GM13977 (cell line): Measurements from ENCODE around the gene C10orf90.

Source experiments
- DNase-seq: peaks from one replicate; pipeline ENCODE4 v3.0.0; 2012; ENCODE audit warnings: low spot score
- in situ Hi-C: fragments of 300-500 bp; cut with MboI; formaldehyde crosslinking; loops from one replicate; pipeline ENCODE4 v1.12.0; 2022; ENCODE audit warnings: low sequenced_read_pairs, low pct_unique_long_range_greater_than_20kb, mixed read lengths, inconsistent platforms; ENCODE audit not compliant: unreplicated experiment
- TF ChIP-seq, protein P1 (sequence below): IDR thresholded peaks from 2 replicates; pipeline ENCODE4 v1.5.1; 2012; ENCODE audit warnings: mild to moderate bottlenecking, control low read depth; ENCODE audit not compliant: insufficient read depth; ENCODE audit errors: extremely low read depth, missing control alignments

The C10orf90 gene

DNA sequence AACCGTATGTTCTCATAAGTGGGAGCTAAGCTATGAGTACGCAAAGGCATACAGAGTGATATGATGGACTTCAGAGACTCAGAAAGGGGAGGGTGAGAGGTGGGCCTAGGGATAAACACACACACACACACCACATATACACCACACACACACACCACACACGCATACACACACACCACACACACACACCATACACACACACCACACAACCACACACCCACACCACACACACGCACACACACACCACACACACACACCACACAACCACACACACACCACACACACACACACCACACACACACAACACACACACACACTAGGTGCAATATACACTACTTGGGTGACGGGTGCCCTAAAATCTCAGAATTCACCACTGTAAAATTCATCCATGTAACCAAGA, 168.7 kb downstream of the C10orf90 start:
- in situ Hi-C loops, result no loop called here
- no peak for DNase-seq
- TF ChIP-seq, protein P1, sequence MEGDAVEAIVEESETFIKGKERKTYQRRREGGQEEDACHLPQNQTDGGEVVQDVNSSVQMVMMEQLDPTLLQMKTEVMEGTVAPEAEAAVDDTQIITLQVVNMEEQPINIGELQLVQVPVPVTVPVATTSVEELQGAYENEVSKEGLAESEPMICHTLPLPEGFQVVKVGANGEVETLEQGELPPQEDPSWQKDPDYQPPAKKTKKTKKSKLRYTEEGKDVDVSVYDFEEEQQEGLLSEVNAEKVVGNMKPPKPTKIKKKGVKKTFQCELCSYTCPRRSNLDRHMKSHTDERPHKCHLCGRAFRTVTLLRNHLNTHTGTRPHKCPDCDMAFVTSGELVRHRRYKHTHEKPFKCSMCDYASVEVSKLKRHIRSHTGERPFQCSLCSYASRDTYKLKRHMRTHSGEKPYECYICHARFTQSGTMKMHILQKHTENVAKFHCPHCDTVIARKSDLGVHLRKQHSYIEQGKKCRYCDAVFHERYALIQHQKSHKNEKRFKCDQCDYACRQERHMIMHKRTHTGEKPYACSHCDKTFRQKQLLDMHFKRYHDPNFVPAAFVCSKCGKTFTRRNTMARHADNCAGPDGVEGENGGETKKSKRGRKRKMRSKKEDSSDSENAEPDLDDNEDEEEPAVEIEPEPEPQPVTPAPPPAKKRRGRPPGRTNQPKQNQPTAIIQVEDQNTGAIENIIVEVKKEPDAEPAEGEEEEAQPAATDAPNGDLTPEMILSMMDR, result no peak

DNA sequence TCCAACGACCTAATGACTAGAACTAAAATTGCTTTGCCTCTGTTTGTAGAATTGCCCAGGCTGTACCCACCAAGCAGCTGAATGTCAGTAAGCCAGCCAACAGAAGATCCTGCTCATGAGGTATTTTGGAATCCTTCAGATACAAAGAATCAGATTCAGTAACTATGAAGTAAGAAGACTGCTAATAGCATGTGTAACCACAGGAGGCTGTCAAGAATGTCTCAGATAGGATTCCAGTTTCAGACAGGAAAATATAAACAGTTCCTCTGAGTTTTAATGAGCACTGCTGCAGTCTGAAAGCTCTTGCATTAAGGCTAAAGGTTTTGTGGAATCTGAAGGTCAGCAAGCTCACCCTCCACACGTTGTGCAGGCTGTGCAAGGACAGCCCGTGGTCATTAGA, 169.6 kb downstream of the C10orf90 start:
- in situ Hi-C loops, result no loop called here
- TF ChIP-seq, protein P1, result no peak
- DNase-seq, result no peak

DNA sequence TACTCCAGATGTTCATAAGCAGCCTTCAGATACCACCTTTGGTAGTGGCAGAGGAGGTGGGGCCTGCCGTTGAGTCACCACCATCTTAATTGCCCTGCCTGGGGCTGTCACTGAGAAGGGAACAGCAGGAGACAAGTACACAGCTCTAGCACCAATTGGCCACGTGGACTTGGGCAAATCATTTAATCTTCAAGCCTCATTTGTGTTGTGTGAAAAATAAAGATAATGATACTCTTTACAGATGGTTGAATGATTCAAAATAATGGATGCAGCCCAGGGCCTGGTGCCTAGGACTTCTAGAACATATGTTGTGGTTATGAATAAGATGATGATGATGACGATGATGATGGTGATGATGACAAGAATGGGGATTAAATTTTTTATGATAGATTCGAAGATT, 170.3 kb downstream of the C10orf90 start:
- in situ Hi-C loops, result no loop called here
- DNase-seq, result no peak
- TF ChIP-seq, protein P1, result no peak

DNA sequence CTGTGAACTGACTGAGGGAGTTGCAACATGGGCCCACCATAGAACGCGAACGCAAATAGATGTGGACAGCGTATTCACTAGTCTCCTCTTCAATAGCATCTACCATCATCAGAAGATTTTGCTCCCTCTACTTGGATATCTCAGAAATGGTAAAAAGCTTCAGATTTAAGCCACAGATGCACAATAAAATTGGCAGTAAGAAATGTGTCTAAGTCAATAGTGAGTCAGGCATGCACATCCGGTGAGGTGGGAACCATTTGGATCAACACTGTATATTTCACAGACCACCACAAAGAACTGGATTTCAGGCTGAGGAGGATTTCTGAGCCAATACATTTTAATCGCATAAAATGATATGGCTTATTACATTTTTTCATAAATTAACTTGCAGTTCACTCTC, 170.7 kb downstream of the C10orf90 start:
- no peak for DNase-seq
- in situ Hi-C loops, result loop anchor here (25.0 kb wide), 1 partner anchor 512 kb away; no protein-coding TSS in a partner anchor

DNA sequence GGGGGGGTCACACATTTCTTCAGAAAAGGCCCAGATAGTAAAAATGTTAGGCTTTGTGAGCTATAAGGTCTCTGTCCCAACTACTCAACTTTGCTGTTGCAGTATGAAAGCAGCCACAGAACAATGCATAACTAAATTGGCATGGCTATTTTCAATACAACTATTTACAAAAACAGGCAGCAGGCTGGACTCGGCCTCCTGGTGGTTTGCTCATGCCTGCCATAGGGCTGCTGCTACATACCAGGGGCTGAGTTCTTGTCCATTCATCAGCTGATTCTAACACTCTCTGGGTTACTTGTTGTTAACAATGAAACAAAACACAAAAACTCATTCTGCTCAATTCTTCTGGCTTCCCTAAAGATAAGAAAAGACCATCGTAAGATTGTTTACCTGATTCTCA, 172.8 kb downstream of the C10orf90 start:
- no peak for DNase-seq
- TF ChIP-seq, protein P1, result no peak
- in situ Hi-C loops, result loop anchor here (25.0 kb wide), 1 partner anchor 510 kb away; no protein-coding TSS in a partner anchor

More for the DNA sequence above, 170.7 kb downstream of the C10orf90 start:
- TF ChIP-seq, protein P1, result no peak

DNA sequence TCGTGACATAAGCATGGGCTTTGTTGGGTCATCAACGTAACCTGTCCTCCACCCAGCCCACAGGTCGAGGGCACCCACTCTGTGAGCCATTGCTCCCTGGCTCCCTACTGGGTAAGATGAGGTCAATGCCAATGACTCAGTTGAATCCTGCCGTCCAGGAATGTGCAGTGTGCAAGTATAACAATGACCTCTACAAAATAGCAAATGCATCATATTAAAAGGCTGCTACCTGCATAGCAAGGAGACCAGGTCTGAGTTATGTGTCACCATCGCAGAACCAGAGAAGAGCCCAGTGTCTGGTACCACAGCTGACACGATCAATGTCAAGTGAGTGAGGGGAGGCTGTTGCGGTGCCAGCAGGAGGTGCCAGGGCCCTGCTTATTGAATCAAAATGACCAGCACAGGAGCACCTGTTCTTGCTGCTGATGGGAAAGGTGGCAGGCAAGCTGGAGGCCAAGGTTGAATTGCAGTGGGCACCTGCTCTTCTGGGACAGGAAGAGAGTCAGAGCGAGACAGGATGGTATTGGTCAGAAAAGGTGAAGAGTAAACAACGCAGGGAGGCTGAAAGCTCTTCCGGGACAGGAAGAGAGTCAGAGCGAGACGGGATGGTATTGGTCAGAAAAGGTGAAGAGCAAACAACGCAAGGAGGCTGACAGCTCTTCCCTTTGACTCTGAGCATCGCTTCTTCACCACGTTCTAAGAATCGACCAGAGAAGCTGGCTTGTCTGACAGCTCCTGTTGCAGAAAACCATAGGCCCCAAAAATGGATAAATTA, 173.5 kb downstream of the C10orf90 start:
- TF ChIP-seq, protein P1, result no peak
- DNase-seq, result no peak
- in situ Hi-C loops, result loop anchor here (25.0 kb wide), 1 partner anchor 510 kb away; no protein-coding TSS in a partner anchor
